Panc1 (cell line): Measurements from ENCODE around the gene TSPAN16. TPM values are rescaled to one million over a fixed set of nuclear protein-coding genes. Genes with fewer than 3 reads are reported as not detected.

ENCODE experiments used
- ATAC-seq: fragments of 200-7000 bp; cut with Tn5 transposase; 2 replicates; pipeline ENCODE4 v1.9.1; 2020; ENCODE audit warnings: mild to moderate bottlenecking, moderate library complexity
- BruUV-seq: library from RNA; stranded (reverse); fragments of 400-500 nt; replicated peaks from 2 replicates; lab custom pipeline; 2021; lab: Mats Ljungman, UMichigan
- CTCF ChIA-PET: fragments of 300-600 bp; sonication (Branson Sonifier 250); formaldehyde crosslinking; loops from one replicate; lab custom pipeline; 2022; ENCODE audit warnings: antibody characterized with exemption; lab: Charles Lee
- POLR2A ChIA-PET: fragments of 300-600 bp; sonication (Branson Sonifier 250); formaldehyde crosslinking; loops from one replicate; lab custom pipeline; 2022; ENCODE audit warnings: antibody characterized with exemption; lab: Charles Lee
- DNase-seq: peaks from one replicate; pipeline ENCODE4 v3.0.0-alpha.2; 2010; ENCODE audit warnings: low read depth, low spot score
- H3K27ac ChIP-seq: 2 replicates; pipeline ENCODE4 v1.5.1; 2011; ENCODE audit warnings: mild to moderate bottlenecking, low read length, inconsistent platforms
- H3K27me3 ChIP-seq: fragments of 200-500 bp; sonication (Bioruptor generic); 2 replicates; pipeline ENCODE4 v1.6.0; 2014; ENCODE audit warnings: low read length, inconsistent platforms; ENCODE audit not compliant: control insufficient read depth, insufficient read depth
- H3K36me3 ChIP-seq: fragments of 200-500 bp; sonication (Bioruptor generic); 2 replicates; pipeline ENCODE4 v1.5.1; 2014; ENCODE audit warnings: inconsistent platforms, mild to moderate bottlenecking, low read length, moderate library complexity; ENCODE audit not compliant: control insufficient read depth, insufficient read depth
- H3K4me1 ChIP-seq: 2 replicates; pipeline ENCODE4 v1.5.1; 2011; ENCODE audit warnings: inconsistent platforms, mild to moderate bottlenecking, low read length, moderate library complexity; ENCODE audit not compliant: control insufficient read depth, insufficient read depth
- H3K4me3 ChIP-seq, 2 experiments: 2 replicates each; pipeline ENCODE4 v1.5.1; 2011 to 2012; ENCODE audit warnings: low read depth in 2 of 2, low read length in 2 of 2, mild to moderate bottlenecking in 2 of 2, inconsistent platforms in 1 of 2, moderate library complexity in 1 of 2
- H3K9me3 ChIP-seq: fragments of 200-500 bp; sonication (Bioruptor generic); 2 replicates; pipeline ENCODE4 v1.5.1; 2014; ENCODE audit warnings: low read depth, mild to moderate bottlenecking, inconsistent platforms, low read length, moderate library complexity; ENCODE audit not compliant: control insufficient read depth, insufficient read depth
- CTCF ChIP-seq: fragments of 450-650 bp; IDR thresholded peaks from 2 replicates; pipeline ENCODE4 v1.5.1; 2017; ENCODE audit warnings: mild to moderate bottlenecking
- POLR2AphosphoS5 ChIP-seq: IDR thresholded peaks from 2 replicates; pipeline ENCODE4 v1.6.1; 2012; ENCODE audit warnings: mild to moderate bottlenecking, low read depth, low read length, moderate library complexity
- REST ChIP-seq, 2 experiments: IDR thresholded peaks; 2 replicates each; pipeline ENCODE4 v1.6.1; 2011 to 2012; ENCODE audit warnings: low read depth in 2 of 2, control low read depth in 1 of 2, low read length in 1 of 2, mild to moderate bottlenecking in 1 of 2, moderate library complexity in 1 of 2; ENCODE audit not compliant: insufficient read depth in 1 of 2
- SIN3A ChIP-seq: IDR thresholded peaks from 2 replicates; pipeline ENCODE4 v1.6.1; 2012; ENCODE audit warnings: low read depth, mild to moderate bottlenecking, low read length, moderate library complexity, borderline replicate concordance; ENCODE audit not compliant: insufficient read depth
- TCF7L2 ChIP-seq: IDR thresholded peaks from 2 replicates; pipeline ENCODE4 v1.6.1; 2011; ENCODE audit warnings: mild to moderate bottlenecking, low read depth, low read length, inconsistent platforms
- in situ Hi-C: cut with HindIII; loops from 2 replicates; pipeline ENCODE4 v1.10.0; 2016; ENCODE audit warnings: low sequenced_read_pairs, low pct_unique_long_range_greater_than_20kb
- intact Hi-C: fragments of 100-400 bp; cut with micrococcal nuclease; formaldehyde crosslinking; loops from one replicate; pipeline ENCODE4 v1.10.0; 2022; ENCODE audit not compliant: unreplicated experiment
- total RNA-seq: library from RNA; stranded (reverse); gene quantifications from one replicate; pipeline ENCODE4 v1.2.1, GENCODE V29; 2021; ENCODE audit not compliant: unreplicated experiment

Gene TSPAN16
- total RNA-seq, 1 experiment from 2014 or later, result not detected

DNA sequence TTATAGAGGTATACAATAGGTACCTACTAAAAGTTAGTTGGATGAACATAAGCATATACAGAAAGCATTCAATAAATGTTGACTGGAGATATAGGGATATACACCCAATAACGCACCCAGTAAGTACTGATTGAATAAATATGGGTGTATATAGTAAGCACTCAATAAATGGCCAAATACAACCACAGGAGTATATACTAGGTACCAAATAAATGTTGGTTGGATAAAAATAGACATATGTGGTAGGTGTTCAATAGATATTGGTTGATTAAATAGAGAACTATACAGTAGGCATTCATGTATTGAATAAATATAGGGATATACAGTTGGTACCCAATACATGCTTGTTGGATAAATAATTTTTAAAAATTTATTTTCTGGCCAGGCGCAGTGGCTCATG, 47.1 kb upstream of the TSPAN16 start:
- intact Hi-C loops (no loop called here), in situ Hi-C loops (no loop called here)
- H3K9me3 ChIP-seq, result no peaks in the 10 kb centered on the region
- DNase-seq (no peak), ATAC-seq (no peak)
- no peaks in the 10 kb centered on the region for H3K27me3 ChIP-seq
- no TSS peak for BruUV-seq
- ChIA-PET POLR2A (no interaction called here), CTCF (no interaction called here)
- no peak for TF ChIP-seq SIN3A
- no peak for TF ChIP-seq TCF7L2
- TF ChIP-seq POLR2AphosphoS5, result no peak
- no peak for TF ChIP-seq CTCF
- TF ChIP-seq REST (IDR thresholded peaks at IDR 0.05; ENCODE audit: insufficient read depth in 1 of 2, low read depth in 2 of 2, low read length in 1 of 2), result no peak
- H3K27ac ChIP-seq, result no peak overlapping the region
- H3K36me3 ChIP-seq, result no peaks in the 10 kb centered on the region
- no peaks in the 10 kb centered on the region for H3K4me1 ChIP-seq
- H3K4me3 ChIP-seq, result no peak overlapping the region

DNA sequence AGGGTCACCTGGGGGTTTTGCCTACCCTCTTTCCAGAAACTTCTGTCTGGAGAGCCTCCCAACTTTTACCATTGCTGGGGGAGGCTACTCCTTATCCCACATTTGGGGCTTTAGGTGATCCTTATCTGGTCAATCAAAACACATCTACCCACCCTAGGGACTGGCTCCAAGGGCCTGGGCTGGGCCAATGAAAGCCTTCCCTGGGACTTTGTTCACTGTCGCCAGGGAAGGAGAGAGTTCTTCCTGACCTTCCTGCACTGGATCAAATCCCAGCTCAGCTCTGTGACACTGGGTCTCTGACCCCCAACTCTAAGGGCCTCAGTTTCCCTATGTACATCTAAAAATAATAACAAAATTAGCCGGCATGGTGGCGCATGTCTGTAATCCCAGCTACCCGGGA, 44.7 kb upstream of the TSPAN16 start:
- ChIA-PET CTCF (interaction anchor here (0.5 to 0.6 kb wide), 2 partner anchors 8 to 48 kb away, joined by 3 to 5 read pairs; no protein-coding TSS in a partner anchor), POLR2A (no interaction called here)
- Histone ChIP-seq H3K27ac (no peak overlapping the region), H3K4me3 (no peak overlapping the region), H3K4me1 (no peaks in the 10 kb centered on the region), H3K36me3 (no peaks in the 10 kb centered on the region), H3K27me3 (no peaks in the 10 kb centered on the region), H3K9me3 (no peaks in the 10 kb centered on the region)
- intact Hi-C loops, result no loop called here
- in situ Hi-C loops, result no loop called here
- BruUV-seq, result no TSS peak
- TF ChIP-seq REST (IDR thresholded peaks at IDR 0.05; ENCODE audit: insufficient read depth in 1 of 2, low read depth in 2 of 2, low read length in 1 of 2) (no peak), POLR2AphosphoS5 (no peak), CTCF (no peak), SIN3A (no peak), TCF7L2 (no peak)
- DNase-seq (no peak), ATAC-seq (no peak)
